Left cardiac atrium (tissue), 4 donors: ENCODE measurements around the gene NPHS1. TPM values are rescaled to one million over a fixed set of nuclear protein-coding genes. Genes with fewer than 3 reads are reported as not detected.
"Not testable (repeated sequence)": the region's sequence is repeated elsewhere in the genome, so short reads cannot be mapped to it uniquely, and the experiment has no call there.

ENCODE experiments used
- ATAC-seq, 2 donors: fragments of 200-7000 bp; cut with Tn5 transposase; one replicate each; pipeline ENCODE4 v1.9.1; 2020; ENCODE audit warnings: mild to moderate bottlenecking in 2 of 2, moderate library complexity in 2 of 2
- DNase-seq: peaks from one replicate; pipeline ENCODE4 v3.0.0-alpha.2; 2020
- intact Hi-C, 2 donors: fragments of 100-400 bp; cut with DNase I; formaldehyde crosslinking; loops; one replicate each; pipeline versions ENCODE4 v1.14.1 to v1.15.1; 2022 to 2023
- total RNA-seq, 2 donors: library from RNA; stranded (reverse); fragmentation: NEBNext Ultra II Directional; extraction: Animal tissue kit (Norgen Biotek cat#: 25700); gene quantifications; one replicate each; pipeline ENCODE4 v1.2.1, GENCODE V29; 2021
- donor health status: DM: no; HTN: yes; CAD: no.
- donor health status: DM: no; HTN: yes; CAD: no; lungs with severe emphysema.
- donor health status: DM: yes; HTN: yes; CAD: no.
- donor health status: Dilated cardiomyopathy.

The NPHS1 gene
- total RNA-seq, 2 donors from 2014 or later: not detected

- DNase-seq: peak; percentile 68
Observed at GRCh38 chr19:35828692-35829301, 23.5 kb downstream of the NPHS1 start.

DNA sequence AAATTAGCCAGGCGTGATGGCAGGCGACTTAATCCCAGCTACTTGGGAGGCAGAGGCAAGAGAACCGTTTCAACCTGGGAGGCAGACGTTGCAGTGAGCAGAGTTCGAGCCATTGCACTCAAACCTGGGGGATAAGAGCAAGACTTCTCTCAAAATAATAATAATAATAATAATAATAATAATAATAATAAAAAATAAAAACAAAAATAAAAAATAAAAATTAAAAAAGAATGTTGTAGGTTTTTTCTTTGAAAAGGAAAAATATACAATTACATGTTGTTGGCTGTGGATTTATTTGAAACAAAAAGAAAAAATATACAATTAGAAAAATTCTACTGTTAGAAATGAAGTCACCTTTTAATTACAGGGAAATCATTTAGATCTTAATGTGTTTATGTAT is 28.2 kb downstream of the NPHS1 start:
- intact Hi-C loops: no loop called here
- DNase-seq (no peak), ATAC-seq (no peak)

More at GRCh38 chr19:35828692-35829301, 23.5 kb downstream of the NPHS1 start:
- ATAC-seq: peak; percentile 57 to 74
- intact Hi-C loops: no loop called here

GRCh38 chr19:35822579-35822978 is 29.7 kb downstream of the NPHS1 start:
- DNase-seq (no peak), ATAC-seq (no peak)
- intact Hi-C loops: no loop called here

DNA sequence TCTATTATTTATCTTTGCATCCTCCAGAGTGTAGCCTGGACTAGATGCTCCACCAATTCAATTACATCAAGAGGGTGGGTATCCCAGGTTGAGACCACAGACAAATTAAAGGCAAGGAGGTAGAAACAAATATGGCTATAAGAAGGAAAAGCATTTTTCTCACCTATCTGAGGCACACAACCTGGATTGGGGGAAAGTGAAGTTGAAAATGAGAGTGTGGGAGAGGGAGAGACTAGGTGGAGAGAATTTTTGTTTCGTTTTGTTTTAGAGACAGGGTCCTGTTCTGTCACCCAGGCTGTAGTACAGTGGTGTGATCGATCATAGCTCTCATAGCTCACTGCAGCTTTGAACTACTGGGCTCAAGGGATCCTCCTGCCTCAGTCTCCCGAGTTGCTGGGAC is 33.9 kb downstream of the NPHS1 start:
- intact Hi-C loops: loop anchor here in 1 of 2 donors (5.0 kb wide), 1 partner anchor 126 kb away; no protein-coding TSS in a partner anchor
- DNase-seq: no peak
- no peak for ATAC-seq

- ATAC-seq (no peak), DNase-seq (no peak)
- intact Hi-C loops: loop anchor here in 1 of 2 donors (5.0 kb wide), 1 partner anchor 125 kb away; no protein-coding TSS in a partner anchor
Observed at GRCh38 chr19:35816846-35817245, 35.5 kb downstream of the NPHS1 start.

DNA sequence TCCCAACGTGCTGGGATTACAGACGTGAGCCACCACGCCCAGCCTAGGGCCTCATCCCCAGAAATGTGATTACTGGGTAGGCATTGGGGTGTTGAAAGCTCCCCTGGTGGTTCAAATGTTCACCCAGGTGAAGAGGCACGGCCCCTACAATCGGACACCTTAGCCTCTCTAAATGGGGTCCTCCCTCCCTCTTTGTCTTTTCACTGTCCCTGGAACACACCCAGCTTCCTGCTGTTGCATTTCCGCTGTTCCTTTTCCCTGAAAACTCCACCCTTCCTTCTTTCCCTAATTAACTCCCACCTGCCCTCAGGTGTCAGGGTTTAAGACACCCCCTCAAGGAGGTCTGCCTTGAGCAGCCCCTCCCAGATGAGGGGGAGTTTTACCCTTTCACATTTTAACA is 36.0 kb downstream of the NPHS1 start:
- intact Hi-C loops: loop anchor here in 1 of 2 donors (5.0 kb wide), 1 partner anchor 124 kb away; no protein-coding TSS in a partner anchor
- ATAC-seq: no peak
- DNase-seq: no peak

- ATAC-seq (no peak), DNase-seq (no peak)
- intact Hi-C loops: no loop called here
Observed at GRCh38 chr19:35813043-35813890, 39.0 kb downstream of the NPHS1 start.

- DNase-seq (no peak), ATAC-seq (no peak)
- intact Hi-C loops: no loop called here
Observed at GRCh38 chr19:35812220-35813042, 39.9 kb downstream of the NPHS1 start, which contains the start of gene PRODH2. Gene PRODH2 (minus strand): TSS chr19:35812845. CDS start chr19:35812805, 40 bp downstream.

DNA sequence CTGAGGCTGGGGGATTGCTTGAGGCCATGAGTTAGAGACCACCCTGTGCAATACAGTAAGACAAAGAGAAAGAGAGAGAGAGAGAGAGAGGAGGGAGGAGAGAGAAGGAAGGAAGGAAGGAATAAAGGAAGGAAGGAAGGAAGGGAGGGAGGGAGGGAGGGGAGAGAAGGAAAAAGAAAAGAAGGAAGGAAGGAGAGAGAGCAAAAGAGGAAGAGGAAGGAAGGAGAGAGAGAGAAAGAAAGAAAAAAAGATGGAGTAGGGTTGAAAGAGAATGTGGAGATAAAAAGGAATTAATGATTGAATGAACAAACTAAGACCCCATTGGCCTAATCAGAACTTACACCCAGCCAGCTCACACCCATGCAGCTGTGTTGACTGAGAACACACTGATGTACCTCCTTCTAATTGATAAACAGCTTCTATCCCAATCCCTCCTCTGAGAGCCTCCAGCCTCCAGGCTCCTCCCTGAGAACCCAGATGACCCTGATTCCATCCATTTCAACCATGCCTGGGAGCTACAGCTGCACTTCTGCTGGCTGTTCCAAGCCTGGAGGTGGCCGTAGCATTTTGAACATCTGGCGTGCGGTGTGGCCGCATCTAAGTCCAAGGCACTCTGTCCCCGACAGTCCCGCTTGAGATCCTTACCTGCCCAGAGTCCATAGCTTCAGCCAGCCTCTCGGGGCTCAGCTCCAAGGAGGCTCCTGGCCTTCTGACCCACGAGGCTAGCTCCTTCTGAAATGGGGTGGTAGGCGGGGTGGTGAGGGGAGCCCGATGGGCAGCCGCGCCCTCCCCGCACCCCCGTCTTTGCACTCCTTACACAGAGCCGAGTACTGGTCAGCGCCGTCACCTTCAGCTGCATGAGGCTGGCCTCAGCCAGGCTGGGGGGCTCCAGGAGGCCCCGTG is 40.7 kb downstream of the NPHS1 start:
- no peak for ATAC-seq
- DNase-seq: no peak
- intact Hi-C loops: no loop called here

GRCh38 chr19:35807633-35808032 is 44.7 kb downstream of the NPHS1 start:
- no peak for ATAC-seq

DNA sequence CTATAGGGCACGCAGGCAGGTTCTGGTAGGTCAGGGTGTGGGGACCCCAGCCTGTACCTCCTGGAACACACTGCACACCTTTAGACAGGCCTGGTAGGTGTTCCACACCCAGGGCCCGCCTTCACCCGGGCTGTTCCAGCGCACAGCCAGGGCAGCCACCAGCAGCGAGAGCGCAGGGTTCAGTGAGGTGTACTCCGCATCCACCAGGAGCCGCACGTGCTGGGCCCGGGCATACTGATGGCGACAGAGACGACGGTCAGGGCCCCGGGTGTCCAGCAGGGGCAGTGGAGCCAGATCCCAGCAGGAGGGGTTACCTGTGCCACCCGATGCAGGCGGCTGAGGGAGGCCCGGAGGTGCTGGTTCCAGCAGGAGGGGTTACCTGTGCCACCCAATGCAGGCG is 45.7 kb downstream of the NPHS1 start:
- intact Hi-C loops: no loop called here
- ATAC-seq: no peak

More at GRCh38 chr19:35807633-35808032, 44.7 kb downstream of the NPHS1 start:
- intact Hi-C loops: no loop called here
- no peak for DNase-seq

GRCh38 chr19:35805526-35806102 is 46.7 kb downstream of the NPHS1 start:
- no peak for DNase-seq
- ATAC-seq: no peak
- intact Hi-C loops: no loop called here

More for the DNA sequence above, 45.7 kb downstream of the NPHS1 start:
- DNase-seq: no peak

DNA sequence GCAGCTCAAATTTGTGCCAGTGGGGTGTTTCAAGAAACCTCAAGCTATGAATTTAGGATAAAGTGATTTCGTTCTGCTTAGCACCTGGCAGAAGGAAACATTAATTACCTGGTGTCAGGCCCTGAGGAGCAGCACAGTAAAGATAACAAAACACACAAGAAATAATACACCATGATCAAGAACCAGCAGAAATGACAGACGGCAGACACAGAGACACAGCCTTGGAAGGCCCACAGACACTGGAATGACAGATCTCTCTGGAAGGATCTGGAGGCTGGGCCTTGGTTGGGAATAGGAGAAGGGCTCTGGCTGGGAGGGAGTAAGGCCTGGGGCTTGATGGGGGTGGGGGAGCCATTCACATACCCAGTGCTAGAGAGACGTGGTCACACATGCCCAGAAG is 50.5 kb downstream of the NPHS1 start:
- intact Hi-C loops: no loop called here
- no peak for ATAC-seq
- DNase-seq: no peak

GRCh38 chr19:35797663-35798062 is 54.6 kb downstream of the NPHS1 start:
- no peak for DNase-seq
- intact Hi-C loops: no loop called here
- ATAC-seq: peak in 1 of 2 donors; percentile 57

DNA sequence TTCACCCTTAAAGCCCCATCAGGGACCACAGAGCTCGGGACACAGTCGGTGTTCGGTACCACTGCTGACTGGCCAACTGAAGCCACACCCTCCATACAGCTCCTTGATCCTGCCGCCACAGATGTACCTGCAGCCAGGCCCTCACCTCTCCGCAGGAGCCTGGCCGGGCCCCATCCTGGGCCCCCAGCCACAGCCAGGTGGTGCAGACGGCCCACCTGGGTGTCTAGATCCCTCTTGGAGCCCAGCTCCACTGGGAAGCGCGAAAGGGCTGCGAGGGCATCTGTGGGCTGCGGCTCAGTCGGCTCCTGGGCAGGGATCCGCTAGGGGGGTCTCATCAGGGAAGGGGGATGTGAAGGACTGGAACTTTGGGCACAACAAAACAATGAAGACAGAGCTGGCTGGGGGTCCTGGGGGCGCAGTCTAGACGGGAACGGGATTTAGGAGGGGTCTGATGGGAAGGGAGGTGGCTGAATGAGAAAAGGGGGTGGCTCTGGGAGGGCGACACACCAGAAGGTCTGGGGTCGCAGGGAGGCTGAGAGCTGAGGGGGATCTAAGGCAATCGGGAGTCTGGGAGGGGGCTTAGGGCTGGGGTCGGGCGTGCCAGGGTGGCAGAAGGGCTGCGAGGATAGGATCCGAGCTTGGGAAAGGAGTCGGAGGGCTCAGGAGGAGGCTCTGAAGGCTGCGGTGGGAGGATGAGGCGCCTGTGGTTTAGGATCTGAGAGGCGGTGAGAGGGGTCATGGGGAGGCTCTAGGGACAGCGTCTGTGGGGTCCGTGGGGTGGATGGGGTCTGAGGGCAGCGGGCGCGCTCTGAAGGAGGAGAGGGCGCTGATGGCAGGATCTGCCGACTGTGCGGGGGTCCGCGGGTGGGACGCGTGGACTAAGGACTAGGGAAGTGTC is 55.4 kb downstream of the NPHS1 start:
- no peak for ATAC-seq
- no peak for DNase-seq
- intact Hi-C loops: no loop called here

DNA sequence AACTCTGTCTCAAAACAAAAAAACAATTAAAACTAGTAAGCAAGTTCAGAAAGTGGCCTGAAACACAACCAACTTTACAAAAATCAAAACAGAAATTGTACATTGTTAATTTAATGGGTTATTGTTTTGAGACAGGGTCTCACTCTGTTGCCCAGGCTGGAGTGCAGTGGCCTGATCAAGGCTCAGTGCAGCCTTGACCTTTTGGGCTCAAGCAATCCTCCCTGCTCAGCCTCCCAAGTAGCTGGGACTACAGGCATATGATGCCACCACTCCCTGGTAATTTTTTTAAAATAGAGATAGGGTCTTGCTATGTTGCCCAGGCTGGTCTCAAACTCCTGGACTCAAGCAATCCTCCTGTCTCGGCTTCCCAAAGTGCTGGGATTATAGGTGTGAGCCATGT is 56.7 kb downstream of the NPHS1 start:
- DNase-seq, intact Hi-C loops, ATAC-seq: not testable (repeated sequence)
